Vagina (tissue), 2 donors: ENCODE results near the gene NRP1. TPM values are rescaled to one million over a fixed set of nuclear protein-coding genes. Genes with fewer than 3 reads are reported as not detected.

ENCODE experiments used
- DNase-seq, 2 donors: peaks; one replicate each; pipeline ENCODE4 v3.0.0-alpha.2; 2017; ENCODE audit errors: extremely low spot score in 2 of 2
- H3K27ac ChIP-seq: fragments of 200-600 bp; sonication (generic); one replicate; pipeline ENCODE4 v1.5.1; 2019
- H3K27me3 ChIP-seq: fragments of 200-600 bp; sonication (generic); one replicate; pipeline ENCODE4 v1.5.1; 2019
- H3K36me3 ChIP-seq, 2 donors: fragments of 200-600 bp; sonication (generic); one replicate each; pipeline ENCODE4 v1.5.1; 2017 to 2019
- H3K4me1 ChIP-seq: fragments of 200-600 bp; sonication (generic); one replicate; pipeline ENCODE4 v1.5.1; 2019
- H3K4me3 ChIP-seq, 2 donors: fragments of 200-600 bp; sonication (generic); 1 replicate in 1 of 2; 2 replicates in 1 of 2; pipeline ENCODE4 v1.5.1; 2016 to 2019
- H3K9me3 ChIP-seq: fragments of 200-600 bp; sonication (generic); one replicate; pipeline ENCODE4 v1.5.1; 2019
- POLR2A ChIP-seq, 2 donors: fragments of 450-650 bp; IDR thresholded peaks; one replicate each; pipeline ENCODE4 v1.6.1; 2017; ENCODE audit warnings: antibody characterized with exemption in 2 of 2, mild to moderate bottlenecking in 2 of 2, moderate library complexity in 2 of 2
- POLR2AphosphoS5 ChIP-seq, 2 donors: sonication (generic); formaldehyde crosslinking; IDR thresholded peaks; one replicate each; pipeline ENCODE4 v1.9.0; 2017; ENCODE audit warnings: antibody characterized with exemption in 2 of 2, mild to moderate bottlenecking in 2 of 2, low read depth in 1 of 2; ENCODE audit not compliant: insufficient read depth in 1 of 2
- intact Hi-C: fragments of 100-400 bp; cut with DNase I; formaldehyde crosslinking; loops from one replicate; pipeline ENCODE4 v1.15.1; 2023
- total RNA-seq: library from RNA; depleted of rRNA; stranded (reverse); fragments of >200 nt; gene quantifications from one replicate; pipeline ENCODE4 v1.2.3, GENCODE V29; 2016
- TF ChIP-seq, protein P1 (sequence below), 3 experiments: fragments of 450-650 bp in 2 of 3; fragments of 200-600 bp in 1 of 3; sonication (generic) in 1 of 3; IDR thresholded peaks; one replicate each; pipeline ENCODE4 v1.5.1; 2017 to 2019; ENCODE audit warnings: antibody characterized with exemption in 3 of 3, mild to moderate bottlenecking in 2 of 3, moderate library complexity in 2 of 3

Gene NRP1
- total RNA-seq, 1 donor from 2014 or later, result 52.5 TPM

DNA sequence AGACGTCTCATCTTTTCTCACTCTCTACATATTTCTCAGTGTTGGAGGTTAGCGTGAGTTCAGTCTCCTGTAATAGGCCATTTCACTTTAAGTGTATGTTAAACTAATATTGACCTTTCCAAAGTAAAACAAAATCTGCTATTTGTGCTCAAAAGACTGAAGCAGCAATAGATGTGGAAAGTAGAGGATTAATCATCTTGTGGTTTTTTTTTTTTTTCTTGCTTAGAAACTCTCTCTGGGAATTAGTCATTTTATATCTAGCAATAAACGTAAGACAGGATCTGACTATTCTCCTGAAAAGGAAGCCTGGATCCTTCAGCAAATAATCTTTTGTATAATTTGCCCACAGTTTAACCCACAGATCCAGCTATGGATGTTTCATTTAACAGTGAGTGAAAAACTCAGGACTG lies 81.7 kb downstream of the NRP1 start:
- TF ChIP-seq, protein P1, sequence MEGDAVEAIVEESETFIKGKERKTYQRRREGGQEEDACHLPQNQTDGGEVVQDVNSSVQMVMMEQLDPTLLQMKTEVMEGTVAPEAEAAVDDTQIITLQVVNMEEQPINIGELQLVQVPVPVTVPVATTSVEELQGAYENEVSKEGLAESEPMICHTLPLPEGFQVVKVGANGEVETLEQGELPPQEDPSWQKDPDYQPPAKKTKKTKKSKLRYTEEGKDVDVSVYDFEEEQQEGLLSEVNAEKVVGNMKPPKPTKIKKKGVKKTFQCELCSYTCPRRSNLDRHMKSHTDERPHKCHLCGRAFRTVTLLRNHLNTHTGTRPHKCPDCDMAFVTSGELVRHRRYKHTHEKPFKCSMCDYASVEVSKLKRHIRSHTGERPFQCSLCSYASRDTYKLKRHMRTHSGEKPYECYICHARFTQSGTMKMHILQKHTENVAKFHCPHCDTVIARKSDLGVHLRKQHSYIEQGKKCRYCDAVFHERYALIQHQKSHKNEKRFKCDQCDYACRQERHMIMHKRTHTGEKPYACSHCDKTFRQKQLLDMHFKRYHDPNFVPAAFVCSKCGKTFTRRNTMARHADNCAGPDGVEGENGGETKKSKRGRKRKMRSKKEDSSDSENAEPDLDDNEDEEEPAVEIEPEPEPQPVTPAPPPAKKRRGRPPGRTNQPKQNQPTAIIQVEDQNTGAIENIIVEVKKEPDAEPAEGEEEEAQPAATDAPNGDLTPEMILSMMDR (IDR thresholded peaks at IDR 0.05), result no peak
- no peak for TF ChIP-seq POLR2A (IDR thresholded peaks at IDR 0.05)
- no peak for TF ChIP-seq POLR2AphosphoS5 (IDR thresholded peaks at IDR 0.05; ENCODE audit: insufficient read depth in 1 of 2, low read depth in 1 of 2)
- Histone ChIP-seq H3K27me3 (no peaks in the 10 kb centered on the region), H3K4me3 (no peak overlapping the region), H3K4me1 (no peaks in the 10 kb centered on the region), H3K36me3 (peaks cover 0 to 17% of the 10 kb centered on the region in 2 donors), H3K9me3 (no peaks in the 10 kb centered on the region), H3K27ac (no peak overlapping the region)
- intact Hi-C loops, result loop anchor here (10.0 kb wide), 1 partner anchor 48 kb away; no protein-coding TSS in a partner anchor
- no peak for DNase-seq

DNA sequence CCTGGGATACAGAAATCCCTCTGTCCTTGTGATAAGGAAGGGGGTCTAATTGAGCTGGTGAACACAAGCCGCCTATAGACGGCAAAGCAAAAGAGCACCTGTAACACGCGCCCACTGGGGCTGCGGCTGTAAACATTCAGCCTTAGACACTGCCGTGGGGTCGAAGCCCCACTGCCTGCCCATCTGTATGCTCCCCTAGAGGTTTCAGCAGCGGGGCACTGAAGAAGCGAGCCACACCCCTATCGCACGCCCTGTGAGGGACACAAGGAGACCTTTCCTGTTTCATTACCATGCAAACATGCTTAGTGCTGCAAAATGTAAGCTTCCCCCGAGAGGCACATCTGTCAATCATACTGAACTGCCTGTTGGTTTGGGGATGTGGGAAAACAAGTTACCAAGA lies 82.1 kb downstream of the NRP1 start:
- Histone ChIP-seq H3K4me3 (no peak overlapping the region), H3K9me3 (no peaks in the 10 kb centered on the region), H3K4me1 (no peaks in the 10 kb centered on the region), H3K36me3 (peaks cover 0 to 17% of the 10 kb centered on the region in 2 donors), H3K27ac (no peak overlapping the region), H3K27me3 (no peaks in the 10 kb centered on the region)
- TF ChIP-seq, protein P1 (IDR thresholded peaks at IDR 0.05), result no peak
- TF ChIP-seq POLR2A (IDR thresholded peaks at IDR 0.05), result no peak
- no peak for TF ChIP-seq POLR2AphosphoS5 (IDR thresholded peaks at IDR 0.05; ENCODE audit: insufficient read depth in 1 of 2, low read depth in 1 of 2)
- intact Hi-C loops, result loop anchor here (10.0 kb wide), 1 partner anchor 48 kb away; no protein-coding TSS in a partner anchor
- DNase-seq, result no peak

DNA sequence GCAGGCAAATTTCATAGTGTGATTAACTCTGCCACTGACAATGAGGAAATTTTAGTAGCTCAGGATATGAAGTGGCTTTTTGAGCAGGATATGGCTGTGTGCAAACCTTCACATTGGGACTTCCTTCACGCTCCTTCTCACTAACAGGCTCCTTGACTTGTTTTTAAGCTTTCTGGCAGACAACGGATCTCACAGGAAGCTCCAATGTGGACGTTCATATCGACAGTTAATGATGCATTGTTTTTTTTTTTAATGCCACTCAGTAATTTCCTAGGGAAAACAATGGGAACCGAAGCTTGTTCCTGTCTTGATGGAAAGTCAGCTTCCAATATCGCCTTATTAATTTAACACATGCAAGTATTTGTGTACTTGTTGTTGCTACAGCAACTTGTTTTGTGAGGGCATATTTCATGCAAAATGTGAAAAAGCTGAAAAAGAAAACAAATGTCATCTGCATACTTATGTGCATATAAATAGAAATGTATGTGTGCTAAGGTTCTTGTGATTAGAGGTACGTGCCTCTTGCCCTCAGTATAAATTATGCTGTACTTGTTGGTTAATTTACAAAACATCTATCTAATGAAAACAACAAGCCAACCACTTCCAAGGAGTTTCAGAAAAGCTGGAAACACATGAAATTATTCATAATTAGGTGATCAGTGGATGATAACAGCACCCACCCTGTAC lies 84.7 kb downstream of the NRP1 start:
- Histone ChIP-seq H3K27me3 (no peaks in the 10 kb centered on the region), H3K4me1 (peaks cover 6% of the 10 kb centered on the region), H3K27ac (peak overlapping the region; percentile 53), H3K36me3 (peaks cover 0 to 17% of the 10 kb centered on the region in 2 donors), H3K4me3 (no peak overlapping the region), H3K9me3 (no peaks in the 10 kb centered on the region)
- TF ChIP-seq POLR2A (IDR thresholded peaks at IDR 0.05) (no peak), POLR2AphosphoS5 (IDR thresholded peaks at IDR 0.05; ENCODE audit: insufficient read depth in 1 of 2, low read depth in 1 of 2) (no peak)
- TF ChIP-seq, protein P1 (IDR thresholded peaks at IDR 0.05), result no peak
- no peak for DNase-seq
- intact Hi-C loops, result loop anchor here (10.0 kb wide), 1 partner anchor 45 kb away; no protein-coding TSS in a partner anchor

DNA sequence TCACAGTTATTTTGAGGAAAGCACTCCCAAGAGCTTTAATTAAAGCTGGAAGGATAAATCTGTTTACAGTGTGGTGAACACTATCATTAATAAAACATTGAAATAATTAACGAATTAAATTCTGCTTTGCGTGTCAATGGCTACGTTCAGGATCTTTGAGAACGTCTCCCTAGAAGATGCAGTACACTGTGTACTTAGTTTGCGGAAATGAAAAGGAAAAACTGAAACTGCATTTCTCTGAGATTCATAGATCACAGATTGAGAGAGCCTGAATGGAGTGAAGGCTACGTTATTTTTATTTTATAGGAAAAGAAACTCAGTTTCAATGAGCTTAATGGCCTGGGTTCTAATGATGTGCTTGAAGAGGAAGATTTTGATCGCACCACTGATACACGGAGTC lies 85.3 kb downstream of the NRP1 start:
- Histone ChIP-seq H3K4me3 (no peak overlapping the region), H3K9me3 (no peaks in the 10 kb centered on the region), H3K27me3 (no peaks in the 10 kb centered on the region), H3K4me1 (peaks cover 6% of the 10 kb centered on the region), H3K36me3 (peaks cover 0 to 17% of the 10 kb centered on the region in 2 donors), H3K27ac (peak overlapping the region; percentile 53)
- TF ChIP-seq POLR2A (IDR thresholded peaks at IDR 0.05), result no peak
- TF ChIP-seq, protein P1 (IDR thresholded peaks at IDR 0.05), result no peak
- TF ChIP-seq POLR2AphosphoS5 (IDR thresholded peaks at IDR 0.05; ENCODE audit: insufficient read depth in 1 of 2, low read depth in 1 of 2), result no peak
- no peak for DNase-seq
- intact Hi-C loops, result no loop called here

DNA sequence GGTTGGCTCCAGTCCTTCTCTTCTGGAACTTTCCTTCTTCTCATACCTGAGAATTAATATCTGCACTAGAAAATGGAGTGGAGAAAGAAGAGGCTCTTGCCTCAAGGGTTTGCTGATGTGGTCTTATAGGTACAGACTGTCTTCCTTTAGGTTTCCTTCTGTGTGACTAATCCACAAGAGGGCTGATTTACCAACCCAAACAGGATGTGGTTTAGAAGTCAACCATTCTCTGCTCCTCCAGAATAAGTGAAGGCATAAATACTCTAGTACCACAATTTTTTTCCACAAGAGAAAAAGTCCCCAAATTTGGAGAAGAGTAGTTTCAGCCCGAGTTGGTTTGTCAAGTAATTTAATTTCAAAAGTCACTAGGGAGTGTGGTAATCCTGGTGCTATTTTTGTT lies 85.8 kb downstream of the NRP1 start:
- intact Hi-C loops, result no loop called here
- no peak for DNase-seq
- H3K27me3 ChIP-seq, result no peaks in the 10 kb centered on the region
- H3K4me1 ChIP-seq, result peaks cover 6% of the 10 kb centered on the region
- no peaks in the 10 kb centered on the region for H3K9me3 ChIP-seq
- peak overlapping the region; percentile 53 for H3K27ac ChIP-seq
- peaks cover 0 to 15% of the 10 kb centered on the region in 2 donors for H3K36me3 ChIP-seq
- TF ChIP-seq, protein P1 (IDR thresholded peaks at IDR 0.05), result no peak
- TF ChIP-seq POLR2A (IDR thresholded peaks at IDR 0.05), result no peak
- TF ChIP-seq POLR2AphosphoS5 (IDR thresholded peaks at IDR 0.05; ENCODE audit: insufficient read depth in 1 of 2, low read depth in 1 of 2), result no peak
- H3K4me3 ChIP-seq, result no peak overlapping the region
